PFSK-1 (cell line): ENCODE data around the gene MCCD1.

Source experiments
- POLR2AphosphoS5 ChIP-seq: IDR thresholded peaks from 2 replicates; pipeline ENCODE4 v1.6.1; 2012; ENCODE audit warnings: low read depth, mild to moderate bottlenecking, control low read depth, low read length, moderate library complexity
- SIN3A ChIP-seq: IDR thresholded peaks from 2 replicates; pipeline ENCODE4 v1.6.1; 2012; ENCODE audit warnings: mild to moderate bottlenecking, low read length, moderate library complexity, borderline replicate concordance; ENCODE audit not compliant: insufficient read depth
- TAF1 ChIP-seq: IDR thresholded peaks from 2 replicates; pipeline ENCODE4 v1.6.1; 2012; ENCODE audit warnings: low read length, control low read depth, borderline replicate concordance; ENCODE audit not compliant: insufficient read depth

DNA sequence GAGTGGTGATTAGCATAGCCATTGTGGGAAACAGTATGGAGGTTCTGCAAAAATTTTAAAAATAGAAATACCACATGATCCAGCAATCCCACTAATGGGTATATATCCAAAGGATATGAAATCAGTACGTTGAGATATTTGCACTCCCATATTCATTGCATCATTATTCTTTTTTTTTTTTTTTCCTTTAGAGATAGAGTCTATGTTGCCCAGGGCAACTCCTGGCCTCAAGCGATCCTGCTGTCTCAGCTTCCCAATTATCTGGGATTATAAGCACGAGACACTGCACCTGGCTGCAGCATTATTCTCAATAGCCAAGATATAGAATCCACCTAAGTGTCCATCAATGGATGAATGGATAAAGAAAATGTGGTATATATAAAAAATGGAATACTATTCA is 6.9 kb upstream of the MCCD1 start:
- TF ChIP-seq SIN3A (no peak), POLR2AphosphoS5 (no peak), TAF1 (no peak)
